RPMI7951 (cell line): ENCODE measurements around the gene ATG2B. TPM values are rescaled to one million over a fixed set of nuclear protein-coding genes. Genes with fewer than 3 reads are reported as not detected.

Source experiments
- DNase-seq: peaks from one replicate; pipeline ENCODE4 v3.0.0-alpha.2; 2012; ENCODE audit warnings: low read depth
- total RNA-seq: library from RNA; depleted of rRNA; stranded (reverse); fragments of >200 nt; shearing (Covaris generic); gene quantifications from 2 replicates; pipeline ENCODE4 v1.2.3, GENCODE V29; 2014; rRNA removed

The ATG2B gene, protein sequence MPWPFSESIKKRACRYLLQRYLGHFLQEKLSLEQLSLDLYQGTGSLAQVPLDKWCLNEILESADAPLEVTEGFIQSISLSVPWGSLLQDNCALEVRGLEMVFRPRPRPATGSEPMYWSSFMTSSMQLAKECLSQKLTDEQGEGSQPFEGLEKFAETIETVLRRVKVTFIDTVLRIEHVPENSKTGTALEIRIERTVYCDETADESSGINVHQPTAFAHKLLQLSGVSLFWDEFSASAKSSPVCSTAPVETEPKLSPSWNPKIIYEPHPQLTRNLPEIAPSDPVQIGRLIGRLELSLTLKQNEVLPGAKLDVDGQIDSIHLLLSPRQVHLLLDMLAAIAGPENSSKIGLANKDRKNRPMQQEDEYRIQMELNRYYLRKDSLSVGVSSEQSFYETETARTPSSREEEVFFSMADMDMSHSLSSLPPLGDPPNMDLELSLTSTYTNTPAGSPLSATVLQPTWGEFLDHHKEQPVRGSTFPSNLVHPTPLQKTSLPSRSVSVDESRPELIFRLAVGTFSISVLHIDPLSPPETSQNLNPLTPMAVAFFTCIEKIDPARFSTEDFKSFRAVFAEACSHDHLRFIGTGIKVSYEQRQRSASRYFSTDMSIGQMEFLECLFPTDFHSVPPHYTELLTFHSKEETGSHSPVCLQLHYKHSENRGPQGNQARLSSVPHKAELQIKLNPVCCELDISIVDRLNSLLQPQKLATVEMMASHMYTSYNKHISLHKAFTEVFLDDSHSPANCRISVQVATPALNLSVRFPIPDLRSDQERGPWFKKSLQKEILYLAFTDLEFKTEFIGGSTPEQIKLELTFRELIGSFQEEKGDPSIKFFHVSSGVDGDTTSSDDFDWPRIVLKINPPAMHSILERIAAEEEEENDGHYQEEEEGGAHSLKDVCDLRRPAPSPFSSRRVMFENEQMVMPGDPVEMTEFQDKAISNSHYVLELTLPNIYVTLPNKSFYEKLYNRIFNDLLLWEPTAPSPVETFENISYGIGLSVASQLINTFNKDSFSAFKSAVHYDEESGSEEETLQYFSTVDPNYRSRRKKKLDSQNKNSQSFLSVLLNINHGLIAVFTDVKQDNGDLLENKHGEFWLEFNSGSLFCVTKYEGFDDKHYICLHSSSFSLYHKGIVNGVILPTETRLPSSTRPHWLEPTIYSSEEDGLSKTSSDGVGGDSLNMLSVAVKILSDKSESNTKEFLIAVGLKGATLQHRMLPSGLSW (N-terminal part only)
- total RNA-seq: 8.5 and 9.3 TPM in 2 replicates

DNA sequence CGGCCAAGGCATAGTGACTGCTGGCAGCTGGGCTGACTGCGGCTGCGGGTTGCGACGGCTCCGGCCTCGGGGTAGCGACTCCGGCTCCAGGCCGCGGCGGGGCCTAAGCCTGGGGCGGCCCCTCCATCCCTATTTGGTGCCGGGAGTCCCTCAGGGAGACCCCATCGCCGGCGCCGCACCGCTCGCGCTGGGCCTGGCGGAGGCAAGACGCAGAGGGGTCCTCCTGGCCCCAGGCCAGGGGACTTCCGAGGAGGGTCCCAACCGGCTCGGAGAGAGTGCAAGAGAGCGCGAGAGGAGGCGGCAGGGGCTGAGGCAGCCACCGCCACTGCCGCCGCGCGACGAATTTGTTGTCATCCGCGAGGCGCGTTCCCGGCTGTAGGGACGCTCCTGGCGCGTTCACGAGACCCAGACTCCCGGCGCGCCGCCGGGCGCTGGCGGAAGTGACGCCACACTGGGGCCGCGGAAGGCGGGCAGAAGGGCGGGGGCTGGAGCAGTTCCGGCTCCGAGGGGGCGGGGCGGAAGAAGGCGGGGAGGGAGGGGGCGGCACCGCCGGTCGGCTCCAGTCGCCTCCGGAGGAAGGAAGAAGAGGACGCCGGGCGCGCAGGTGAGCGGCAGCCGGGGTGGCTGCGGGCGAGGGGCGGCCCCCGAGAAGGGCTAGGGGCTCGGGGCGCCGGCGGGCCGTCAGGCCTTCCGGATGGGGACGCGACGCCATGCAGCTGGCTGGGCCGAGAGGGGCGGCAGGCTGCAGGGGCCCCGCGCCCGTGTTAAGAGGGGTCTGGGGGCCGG lies at the start of gene ATG2B, which contains the start of gene GSKIP:
Gene ATG2B, minus strand, starts transcription at position 377 of the 786 bp plus-strand sequence. Its CDS starts 365 bp downstream, at position 12.
Gene GSKIP, plus strand, starts transcription at position 562 of the 786 bp plus-strand sequence. CDS start 18,722 bp downstream, outside the sequence.
- DNase-seq: peak; percentile 86

DNA sequence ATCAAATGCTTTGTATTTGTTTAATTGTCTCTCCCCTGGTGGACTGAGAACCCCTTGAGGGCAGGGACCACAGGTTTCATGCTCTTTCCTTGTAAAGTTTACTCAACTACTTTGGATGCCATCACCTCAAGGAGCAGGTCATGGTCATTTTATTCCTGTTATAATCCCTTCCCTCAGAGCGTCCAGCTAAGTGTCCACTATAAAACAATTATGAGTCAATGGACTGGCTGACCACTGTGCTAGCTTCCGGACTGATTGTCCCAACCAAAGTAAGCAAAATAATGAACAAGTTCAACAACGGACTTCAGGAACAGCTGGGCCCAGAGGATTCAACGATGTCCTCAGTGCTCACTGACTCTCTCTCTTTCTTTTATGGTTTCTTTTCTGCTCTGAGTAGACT lies 47.0 kb upstream of the ATG2B start:
- peak; percentile 70 for DNase-seq

DNA sequence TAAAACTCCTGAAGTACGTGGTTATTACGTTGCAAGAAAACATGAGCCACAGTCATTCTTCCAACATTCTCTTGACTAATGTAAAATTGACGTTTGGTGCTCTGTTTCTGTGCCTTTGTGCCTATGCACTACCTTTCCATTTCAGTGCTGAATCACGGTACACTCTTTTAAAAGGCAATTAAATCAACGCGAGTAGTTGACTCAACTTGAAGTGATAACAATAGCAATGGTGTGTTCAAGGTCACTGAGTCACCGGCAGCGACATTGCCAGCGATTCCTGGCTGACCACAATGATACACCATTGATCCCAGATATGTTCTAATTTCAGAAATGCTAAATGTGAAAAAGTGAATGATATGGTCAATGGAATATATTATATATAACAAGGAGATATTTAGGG lies 46.6 kb upstream of the ATG2B start:
- peak; percentile 74 for DNase-seq

DNA sequence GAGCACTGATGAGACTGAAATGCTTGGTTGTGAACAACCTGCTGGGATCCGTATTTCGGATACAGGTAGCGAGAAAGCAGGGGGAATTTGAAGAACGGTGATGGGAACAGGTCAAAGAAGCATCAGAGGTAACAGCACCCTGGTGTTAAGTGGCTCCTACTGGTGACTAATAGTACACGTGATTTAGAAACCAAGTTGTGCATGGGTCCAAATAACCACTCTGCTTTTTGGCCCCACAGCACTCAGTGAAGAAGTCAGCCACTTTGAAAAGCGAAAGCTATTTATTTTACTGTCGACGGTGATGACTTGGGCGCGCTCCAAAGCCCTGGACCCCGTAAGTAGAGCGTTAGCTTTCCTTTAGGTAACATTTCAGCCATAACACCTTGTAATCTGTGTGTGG lies 45.5 kb upstream of the ATG2B start:
- DNase-seq: no peak

DNA sequence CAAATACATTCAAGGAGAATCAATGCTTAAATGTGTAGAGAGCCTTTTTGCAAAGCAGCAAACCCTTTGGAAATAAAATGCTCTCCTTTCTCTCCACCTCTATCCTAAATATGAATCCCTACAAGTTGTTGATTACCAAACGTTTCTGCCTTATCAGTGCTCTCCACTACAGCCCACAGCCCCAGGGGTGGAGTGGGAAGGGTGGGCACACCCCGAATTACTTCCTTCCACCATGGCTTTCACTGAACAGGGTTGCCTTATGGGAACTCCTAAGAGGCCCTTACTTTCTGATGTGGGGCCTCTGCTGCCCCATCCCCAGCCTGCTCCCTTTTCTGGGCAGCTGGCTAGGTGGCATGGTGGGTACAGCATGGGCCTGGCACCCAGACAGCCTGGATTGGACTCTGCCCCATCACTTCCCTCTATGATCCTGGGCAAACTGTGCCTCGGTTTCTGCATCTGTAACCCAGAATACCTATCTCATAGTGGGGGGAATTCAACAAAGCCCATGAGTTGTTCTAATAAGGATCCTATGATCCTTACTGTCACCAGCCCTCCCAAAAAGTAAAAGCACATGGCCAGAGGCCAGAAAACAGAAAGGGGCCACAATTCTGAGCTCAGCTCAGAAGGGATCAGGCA lies 44.9 kb upstream of the ATG2B start:
- DNase-seq: no peak

DNA sequence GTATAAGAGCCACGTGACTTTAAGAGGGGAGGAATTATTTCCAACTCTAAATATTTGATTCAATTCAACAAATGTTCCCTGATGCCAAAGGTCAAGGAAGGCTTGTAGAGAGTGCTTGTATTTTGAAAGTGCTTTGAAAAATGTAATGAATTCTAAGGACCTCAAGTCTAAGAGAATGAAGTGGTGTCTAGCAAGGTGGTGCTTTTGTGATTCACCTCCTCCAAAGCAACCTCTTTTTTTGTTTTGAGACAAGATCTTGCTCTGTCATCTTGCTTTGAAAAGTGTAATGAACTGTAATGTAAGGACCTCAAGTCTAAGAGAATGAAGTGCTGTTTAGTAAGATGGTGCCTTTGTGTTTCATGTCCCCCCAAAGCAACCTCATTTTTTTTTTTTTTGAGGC lies 42.5 kb upstream of the ATG2B start:
- no peak for DNase-seq

DNA sequence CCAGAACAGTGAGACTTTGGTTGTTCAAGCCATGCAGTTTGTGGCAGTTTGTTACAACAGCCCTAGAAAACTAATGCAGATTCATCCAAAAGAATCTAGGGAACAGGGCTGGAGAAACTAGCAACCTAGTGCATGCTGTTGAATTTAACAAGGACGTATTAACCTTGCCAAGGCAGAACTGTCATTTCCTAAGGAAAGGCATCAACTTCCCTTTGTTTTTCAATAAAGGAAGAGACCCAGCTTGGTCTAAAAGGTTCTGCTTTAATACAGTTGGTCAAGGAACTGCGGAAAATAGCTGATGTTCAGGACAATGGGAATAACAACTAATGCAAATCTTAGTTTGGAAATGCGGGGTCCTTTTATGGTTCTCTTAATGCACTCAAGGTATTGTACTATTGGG lies 40.3 kb upstream of the ATG2B start:
- no peak for DNase-seq

DNA sequence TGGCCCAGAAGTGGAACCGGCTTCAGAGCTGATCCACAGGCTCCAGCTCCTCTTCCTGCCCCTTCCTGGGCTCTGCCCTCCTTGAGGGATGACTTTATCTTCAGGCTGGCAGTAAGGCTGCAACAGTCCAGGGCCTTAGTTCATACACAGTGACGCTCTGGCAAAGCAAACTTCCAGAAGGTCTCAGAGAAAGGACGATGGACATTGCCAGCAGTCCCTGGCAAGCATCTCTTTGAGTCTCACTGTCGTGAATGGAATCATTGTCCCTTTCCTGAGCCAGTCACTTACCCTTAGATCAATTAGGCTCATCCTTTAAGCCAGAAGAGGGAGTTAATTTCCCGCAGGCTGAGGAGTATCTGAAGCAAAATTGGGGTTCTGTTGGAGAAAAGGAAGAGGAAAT lies 37.4 kb upstream of the ATG2B start:
- no peak for DNase-seq

DNA sequence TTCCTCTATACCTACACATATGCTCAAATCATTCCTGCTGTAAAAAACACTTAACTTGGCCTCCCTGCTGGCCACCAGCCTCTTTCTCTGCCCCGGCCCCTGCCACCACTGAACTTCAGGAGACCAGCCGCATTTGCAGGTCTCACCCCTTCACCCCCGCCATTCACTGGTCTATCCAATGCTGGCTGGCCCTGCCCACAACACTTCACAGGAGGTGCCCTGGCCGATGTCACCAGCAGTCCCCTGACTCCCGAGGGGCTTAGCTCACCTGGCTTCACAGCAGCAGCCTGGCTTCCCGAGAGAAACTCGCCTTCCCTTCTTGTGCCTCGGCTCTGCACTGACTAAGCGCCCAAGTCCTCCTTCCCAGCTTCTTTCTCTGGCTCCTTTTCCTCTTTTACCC lies 36.3 kb upstream of the ATG2B start:
- no peak for DNase-seq

DNA sequence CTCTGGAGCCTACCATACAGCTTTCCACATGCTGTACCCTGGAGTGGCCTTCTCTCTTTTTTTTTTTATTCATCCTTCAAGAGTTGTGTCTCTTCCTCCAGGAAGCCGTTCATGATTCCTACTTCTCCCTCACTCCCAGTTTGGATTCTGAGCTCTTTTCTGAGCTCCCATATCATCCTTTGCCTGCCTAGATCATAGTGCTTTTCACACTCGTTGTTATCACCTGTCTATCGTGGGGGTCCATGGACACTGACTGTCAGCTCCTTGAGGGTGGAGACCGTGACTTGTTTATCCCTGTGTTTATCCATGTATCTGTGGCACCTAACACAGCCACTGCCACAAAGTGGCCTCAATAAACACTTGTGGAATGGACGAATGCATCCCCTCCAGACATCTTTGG lies 35.8 kb upstream of the ATG2B start:
- no peak for DNase-seq

DNA sequence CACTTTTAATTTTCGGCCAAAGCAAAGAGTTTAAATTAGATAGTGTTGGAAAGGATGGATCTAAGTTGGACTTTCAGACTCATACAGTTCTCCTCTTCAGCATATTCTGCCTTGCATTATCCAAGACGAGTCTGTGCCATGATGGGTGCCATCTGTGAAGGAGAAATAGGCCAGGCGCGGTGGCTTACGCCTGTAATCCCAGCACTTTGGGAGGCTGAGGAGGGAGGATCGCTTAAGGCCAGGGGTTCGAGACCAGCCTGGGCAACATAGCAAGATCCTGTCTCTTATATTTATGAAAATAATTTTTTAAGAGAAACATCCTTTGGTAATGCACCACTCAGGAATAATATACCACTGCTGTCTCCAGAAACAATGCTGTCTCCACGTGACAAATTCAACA lies 35.3 kb upstream of the ATG2B start:
- DNase-seq: no peak

DNA sequence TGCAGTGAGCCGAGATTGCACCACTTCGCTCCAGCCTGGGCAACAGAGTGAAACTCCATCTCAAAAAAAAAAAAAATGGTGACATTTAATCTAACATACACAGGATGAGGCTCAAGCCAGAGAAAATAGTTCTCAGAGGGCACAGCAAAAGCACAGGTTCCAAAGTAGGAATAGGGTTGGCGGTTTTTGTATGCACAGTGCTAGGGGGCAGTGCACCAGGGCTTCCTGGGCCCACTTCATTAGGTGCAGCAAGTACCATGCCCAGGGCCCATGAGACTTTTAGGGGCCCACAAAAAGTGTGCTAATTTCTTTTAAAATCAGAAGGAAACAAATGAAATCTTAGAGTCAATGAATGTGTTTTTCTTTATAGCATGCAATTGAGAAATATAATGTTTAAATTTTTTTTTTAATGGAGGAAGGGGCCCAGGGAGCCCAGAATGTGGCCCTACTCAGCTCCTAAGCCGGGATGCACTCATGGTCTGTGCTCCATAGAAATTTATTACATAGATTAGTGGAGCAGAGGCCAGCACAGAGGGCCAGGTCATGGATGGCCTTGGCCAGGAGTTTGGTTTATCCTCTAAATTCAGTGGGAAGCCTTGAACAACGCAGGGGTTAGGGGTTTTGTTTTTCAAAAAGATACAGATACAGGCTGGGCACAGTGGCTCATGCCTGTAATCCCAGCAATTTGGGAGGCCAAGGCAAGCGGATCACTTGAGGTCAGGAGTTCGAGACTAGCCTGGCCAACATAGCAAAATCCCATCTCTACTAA lies 31.1 kb upstream of the ATG2B start:
- DNase-seq: no peak

DNA sequence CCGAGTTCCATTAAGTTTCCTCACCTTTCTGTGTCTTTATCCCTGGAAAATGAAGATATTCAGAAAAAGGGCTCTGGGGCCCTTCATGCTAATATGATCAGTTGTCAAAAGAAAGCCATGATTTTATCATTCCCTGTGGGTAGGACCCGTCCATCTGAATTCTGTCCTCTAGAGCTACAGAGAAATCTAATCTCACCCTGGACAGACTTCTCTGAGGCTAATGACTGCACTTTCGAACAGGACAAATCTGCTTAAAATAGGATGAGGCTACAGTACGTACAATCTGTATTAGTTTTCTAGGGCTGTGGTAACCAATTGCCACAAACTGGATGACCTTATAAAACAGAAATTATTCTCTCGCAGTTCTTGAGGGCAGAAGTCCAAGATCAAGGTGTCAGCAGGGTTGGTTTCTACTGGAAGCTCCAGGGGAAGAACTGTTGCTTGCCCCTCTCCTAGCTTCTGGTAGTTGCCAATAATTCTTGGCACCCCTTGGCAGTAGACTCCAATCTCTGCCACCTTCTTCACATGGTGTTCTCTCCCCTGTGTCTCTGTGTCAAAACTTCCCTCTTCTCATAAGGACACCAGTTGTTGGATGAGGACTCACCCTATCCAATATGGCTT lies 30.0 kb upstream of the ATG2B start:
- DNase-seq: no peak

DNA sequence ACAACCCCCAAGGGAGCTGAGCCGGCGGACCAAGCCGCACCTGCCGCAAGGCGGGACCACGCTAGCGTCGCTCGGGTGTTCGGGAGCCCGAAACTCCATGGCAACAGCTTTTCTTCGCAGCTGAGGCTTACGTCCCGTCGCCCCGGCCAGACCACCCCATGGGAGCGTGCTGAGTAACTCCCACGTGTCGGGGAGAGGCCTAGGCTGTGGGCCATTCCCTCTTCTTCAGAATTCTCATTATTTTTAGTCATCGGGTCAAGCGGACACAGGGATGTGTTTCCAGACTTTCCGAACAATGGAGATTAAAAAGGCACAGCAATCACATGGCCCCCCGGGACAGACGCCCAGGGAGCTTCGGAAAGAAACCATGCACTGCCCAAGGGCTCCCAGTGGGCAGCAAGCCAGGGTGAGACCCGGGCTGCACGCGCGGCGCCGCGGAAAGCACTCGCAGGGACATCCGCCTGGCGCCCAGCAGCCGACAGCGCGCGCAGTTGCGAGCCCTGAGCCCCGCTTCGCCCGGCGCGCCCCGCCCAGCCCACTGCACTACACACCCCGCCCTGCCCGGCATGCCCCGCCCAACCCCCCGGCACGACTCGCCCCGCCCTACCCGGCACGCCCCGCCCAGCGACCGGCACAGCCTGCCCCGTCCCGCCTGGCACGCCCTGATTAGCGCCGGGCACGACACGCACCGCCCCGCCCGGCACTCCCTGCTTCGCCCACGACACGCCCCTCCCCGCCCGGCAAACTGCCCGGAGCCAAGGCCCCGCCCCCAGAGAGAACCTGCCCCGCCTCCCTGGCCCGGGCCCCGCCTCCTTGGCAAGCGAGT lies 28.4 kb upstream of the ATG2B start:
- DNase-seq: peak; percentile 89

DNA sequence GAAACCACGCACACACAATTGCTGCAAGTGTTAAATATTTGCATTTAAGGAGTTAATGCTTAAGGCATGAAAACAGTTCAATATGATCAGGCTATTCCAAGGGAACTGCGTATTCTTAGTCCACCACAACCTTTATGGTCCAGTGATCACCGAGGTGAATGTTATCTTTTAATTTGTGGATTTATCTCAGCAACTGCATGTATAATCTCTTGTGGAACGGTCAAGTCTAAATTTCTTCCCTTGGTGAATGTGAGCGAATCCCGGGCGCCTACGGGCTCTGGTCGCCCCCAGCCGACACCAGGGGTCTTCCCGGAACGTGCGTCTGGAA lies 27.8 kb upstream of the ATG2B start:
- no peak for DNase-seq

DNA sequence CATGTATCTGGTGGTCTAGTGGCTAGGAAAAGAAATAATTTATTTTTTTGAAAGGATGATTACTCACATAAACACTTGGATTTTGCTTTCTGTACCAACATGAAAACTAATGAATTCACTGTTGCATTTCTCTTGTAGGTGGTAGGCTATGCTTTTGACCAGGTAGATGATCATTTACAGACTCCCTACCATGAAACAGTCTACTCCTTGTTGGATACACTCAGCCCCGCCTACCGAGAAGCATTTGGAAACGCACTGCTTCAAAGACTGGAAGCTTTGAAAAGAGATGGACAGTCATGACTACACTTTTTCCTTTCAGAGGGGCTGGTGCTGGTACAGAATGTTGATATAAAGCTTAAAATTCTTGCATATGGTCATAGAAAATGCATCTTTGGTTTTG lies 22.2 kb upstream of the ATG2B start:
- DNase-seq: no peak

DNA sequence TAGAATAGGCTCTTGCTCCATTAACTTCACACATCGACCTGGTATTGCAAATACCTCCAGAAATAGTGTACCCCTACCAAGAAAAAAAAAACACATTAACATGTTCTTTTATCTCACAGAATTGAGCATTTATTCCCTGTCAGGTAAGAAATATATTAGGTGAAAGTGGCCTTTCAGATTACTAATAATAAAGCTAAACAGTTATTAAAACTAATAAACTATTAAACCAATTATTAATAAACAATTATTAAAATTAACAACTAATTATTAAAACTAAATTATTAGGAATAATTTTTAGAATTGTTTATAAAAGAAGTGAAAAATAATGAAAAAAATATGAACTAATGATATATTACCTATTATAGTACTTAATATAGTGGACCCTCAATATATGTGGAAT lies 21.6 kb upstream of the ATG2B start:
- no peak for DNase-seq

DNA sequence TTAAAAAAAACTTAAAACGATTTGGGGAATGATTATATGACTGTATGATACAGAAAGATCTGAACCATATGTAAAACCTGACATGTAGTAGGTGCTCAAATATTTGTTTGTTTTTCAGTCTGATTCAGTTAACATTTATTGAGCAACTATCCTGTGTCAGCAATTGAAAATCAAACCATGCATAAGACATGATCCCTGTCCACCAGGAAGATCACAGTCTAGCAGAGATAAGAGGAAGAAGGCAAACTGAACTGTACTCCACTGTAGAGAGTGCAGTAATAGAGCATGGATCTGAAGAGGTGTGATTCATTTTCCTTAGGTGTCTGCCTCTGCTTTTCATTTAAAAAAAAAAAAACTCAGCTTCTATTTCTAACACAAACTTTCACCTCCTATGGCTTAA lies 20.9 kb upstream of the ATG2B start:
- no peak for DNase-seq

DNA sequence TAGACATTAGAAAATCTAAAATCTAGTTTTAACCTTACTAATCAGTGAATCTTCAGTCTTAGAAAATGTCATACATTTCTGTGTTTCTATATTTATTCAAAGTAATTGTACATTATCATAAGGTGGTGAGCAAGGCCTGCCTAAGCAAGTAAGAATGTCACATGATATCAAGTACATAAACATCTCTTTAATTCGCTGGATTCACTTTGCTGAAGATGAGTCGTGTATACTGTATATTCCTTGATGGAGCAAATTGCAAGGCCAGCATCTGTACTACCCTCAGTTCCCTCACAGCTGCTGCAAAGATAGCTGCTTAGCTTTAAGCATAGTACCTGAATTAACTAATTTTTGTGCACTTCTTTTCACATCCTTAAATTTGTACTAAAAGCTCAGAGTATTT lies 20.3 kb upstream of the ATG2B start:
- DNase-seq: no peak
